Measurements from ENCODE around the gene MAPT.
"Not testable (repeated sequence)": the region's sequence is repeated elsewhere in the genome, so short reads cannot be mapped to it uniquely, and the experiment has no call there.

The MAPT gene

DNA sequence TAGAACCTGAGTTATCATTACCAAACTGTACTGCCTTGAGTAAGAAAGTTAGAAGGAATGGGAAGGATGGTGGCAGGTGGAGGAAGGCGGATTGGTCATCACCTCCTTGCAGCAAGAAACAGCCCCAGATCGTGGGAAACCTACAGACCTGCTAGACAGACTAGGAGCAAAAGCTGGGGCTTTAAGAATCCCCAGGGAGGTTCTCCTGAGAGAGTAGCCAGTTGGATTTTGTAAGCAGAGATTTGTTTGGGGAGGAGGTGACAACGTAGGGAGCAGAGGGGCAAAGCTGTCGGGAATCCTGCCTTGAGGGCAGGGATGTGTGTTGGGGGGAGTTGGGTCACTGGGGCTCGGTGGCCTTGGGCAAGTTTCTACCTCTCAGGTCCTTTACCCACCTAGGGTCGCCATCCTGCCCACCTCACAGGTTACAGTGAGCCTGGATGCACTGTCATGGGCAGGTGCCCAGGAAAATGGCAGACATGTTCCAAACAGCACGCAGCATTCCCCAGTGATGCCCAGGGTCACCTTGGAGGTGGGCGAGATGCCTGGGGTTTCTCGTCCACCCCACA, 55.5 kb downstream of the MAPT start:
- Mint-ChIP-seq H3K27me3 (ENCODE audit: low read depth) (peaks cover 25% of the 10 kb centered on the region), H3K4me1 (ENCODE audit: low read depth) (peaks cover 2% of the 10 kb centered on the region), H3K27ac (no peak overlapping the region), H3K9me3 (no peaks in the 10 kb centered on the region), H3K4me3 (no peak overlapping the region), H3K36me3 (ENCODE audit: low read depth) (no peaks in the 10 kb centered on the region)
- no peak for DNase-seq (ENCODE audit: low spot score)

DNA sequence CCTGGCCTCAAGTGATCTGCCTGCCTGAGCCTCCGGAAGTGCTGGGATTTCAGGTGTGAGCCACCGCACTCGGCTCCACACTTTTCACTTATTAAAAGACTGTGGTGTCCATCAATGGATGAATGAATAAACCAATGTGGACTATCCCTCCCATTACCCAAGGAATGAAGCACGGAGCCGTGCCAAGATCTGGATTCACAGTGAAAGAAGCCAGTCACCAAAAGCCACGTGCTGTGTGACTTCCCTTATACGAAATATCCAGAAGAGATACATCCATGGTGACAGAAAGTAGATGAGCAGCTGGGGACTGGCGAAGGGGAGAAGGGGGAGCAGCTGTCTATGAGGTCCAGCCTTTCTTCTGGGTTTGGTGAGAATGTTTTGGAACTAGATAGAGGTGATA, 56.5 kb downstream of the MAPT start:
- Mint-ChIP-seq H3K4me3 (no peak overlapping the region), H3K9me3 (no peaks in the 10 kb centered on the region), H3K27ac (no peak overlapping the region), H3K36me3 (ENCODE audit: low read depth) (no peaks in the 10 kb centered on the region), H3K4me1 (ENCODE audit: low read depth) (peaks cover 2% of the 10 kb centered on the region), H3K27me3 (ENCODE audit: low read depth) (peaks cover 25% of the 10 kb centered on the region)
- no peak for DNase-seq (ENCODE audit: low spot score)

DNA sequence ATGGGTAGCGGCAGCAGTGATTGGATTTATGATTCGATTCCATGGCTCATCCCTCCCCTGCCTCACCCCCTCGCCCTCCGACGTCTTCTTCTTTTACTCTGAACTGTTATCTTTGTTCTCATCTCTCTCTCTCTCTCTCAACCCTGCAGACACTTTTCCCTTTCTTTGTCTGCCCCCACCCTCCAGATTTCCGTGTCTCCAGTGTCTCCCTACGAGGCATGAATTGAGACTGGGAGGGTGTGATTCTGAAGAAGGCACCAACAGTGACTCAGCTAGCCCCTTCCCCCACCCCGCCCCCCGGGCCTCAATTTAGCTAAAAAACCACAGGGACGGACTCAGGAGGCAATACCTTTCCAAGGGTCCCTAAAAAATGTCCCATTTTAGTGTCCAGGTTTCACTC, 57.0 kb downstream of the MAPT start:
- Mint-ChIP-seq H3K4me1 (ENCODE audit: low read depth) (peaks cover 2% of the 10 kb centered on the region), H3K36me3 (ENCODE audit: low read depth) (no peaks in the 10 kb centered on the region), H3K27me3 (ENCODE audit: low read depth) (peaks cover 25% of the 10 kb centered on the region), H3K9me3 (no peaks in the 10 kb centered on the region), H3K4me3 (no peak overlapping the region), H3K27ac (no peak overlapping the region)
- no peak for DNase-seq (ENCODE audit: low spot score)

DNA sequence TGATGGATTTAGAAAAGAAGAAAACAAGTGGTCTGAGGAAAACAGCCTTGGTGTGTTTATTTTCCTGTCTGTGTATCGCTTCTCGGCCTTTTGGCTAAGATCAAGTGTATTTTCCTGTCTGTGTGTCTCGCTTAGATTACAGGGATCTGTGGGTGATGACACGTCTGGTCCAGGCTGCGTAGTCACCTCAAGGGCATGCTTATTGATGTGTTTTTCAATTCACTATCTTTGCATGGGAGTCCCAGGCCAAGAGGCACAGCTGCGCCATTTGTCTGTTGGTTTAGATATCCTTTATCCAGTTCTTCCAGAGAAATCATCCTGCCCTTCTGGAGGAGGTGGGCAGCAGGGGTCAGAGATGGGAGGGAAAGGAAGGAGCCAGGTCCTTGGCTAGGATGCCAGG, 57.6 kb downstream of the MAPT start:
- Mint-ChIP-seq H3K27me3 (ENCODE audit: low read depth) (peaks cover 25% of the 10 kb centered on the region), H3K27ac (no peak overlapping the region), H3K9me3 (no peaks in the 10 kb centered on the region), H3K4me1 (ENCODE audit: low read depth) (peaks cover 2% of the 10 kb centered on the region), H3K4me3 (no peak overlapping the region), H3K36me3 (ENCODE audit: low read depth) (no peaks in the 10 kb centered on the region)
- DNase-seq (ENCODE audit: low spot score) = no peak

DNA sequence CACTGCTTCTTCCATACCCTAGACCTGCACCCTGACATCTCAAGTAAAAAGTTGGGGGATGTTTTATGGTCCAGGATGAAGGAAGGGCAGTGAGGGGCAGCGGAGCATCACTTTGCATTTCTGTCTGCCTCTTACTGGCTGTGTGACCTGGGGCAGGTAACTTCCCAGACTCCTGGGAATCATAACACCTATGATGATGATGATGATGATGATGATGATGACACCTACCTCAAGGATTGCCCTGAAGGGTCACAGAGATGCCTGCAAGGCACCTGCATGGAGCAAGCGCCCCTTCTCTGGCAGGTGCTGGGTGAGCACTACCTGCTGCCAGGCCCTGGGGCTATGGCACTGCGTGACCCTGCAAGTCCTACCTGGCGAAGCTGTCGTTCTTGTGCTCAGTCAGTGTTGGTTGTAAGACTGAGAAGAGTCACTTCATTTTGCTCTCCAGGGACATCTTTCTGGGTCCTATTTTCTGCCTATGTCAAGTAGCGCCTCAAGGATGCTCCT, 58.5 kb downstream of the MAPT start:
- DNase-seq (ENCODE audit: low spot score) = no peak
- Mint-ChIP-seq H3K4me3 (no peak overlapping the region), H3K9me3 (no peaks in the 10 kb centered on the region), H3K4me1 (ENCODE audit: low read depth) (peaks cover 2% of the 10 kb centered on the region), H3K27me3 (ENCODE audit: low read depth) (peaks cover 25% of the 10 kb centered on the region), H3K36me3 (ENCODE audit: low read depth) (no peaks in the 10 kb centered on the region), H3K27ac (no peak overlapping the region)

DNA sequence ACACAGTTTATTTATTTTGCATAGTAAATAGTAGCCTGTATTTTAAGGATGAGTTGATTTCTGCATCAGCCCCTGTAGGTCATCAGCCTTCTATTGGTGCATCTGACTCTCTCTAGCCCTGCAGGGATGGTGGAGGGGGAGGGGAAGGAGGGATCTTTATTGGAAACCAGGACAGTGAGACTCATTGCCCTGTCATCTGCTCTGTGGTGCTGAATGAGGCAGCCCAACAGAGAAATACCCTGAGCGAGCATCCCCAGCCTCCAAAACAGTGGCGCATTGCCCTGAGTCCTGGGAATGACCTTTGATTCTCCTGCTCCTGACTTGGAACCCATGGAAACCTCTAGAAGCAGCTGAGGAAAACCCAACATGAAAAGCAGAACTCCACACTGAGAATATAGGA, 59.2 kb downstream of the MAPT start:
- no peak overlapping the region for H3K27ac Mint-ChIP-seq
- no peak for DNase-seq (ENCODE audit: low spot score)
- H3K36me3 Mint-ChIP-seq (ENCODE audit: low read depth) = no peaks in the 10 kb centered on the region
- H3K9me3 Mint-ChIP-seq = no peaks in the 10 kb centered on the region
- H3K4me1 Mint-ChIP-seq (ENCODE audit: low read depth) = peaks cover 2% of the 10 kb centered on the region
- H3K27me3 Mint-ChIP-seq (ENCODE audit: low read depth) = peaks cover 27% of the 10 kb centered on the region
- H3K4me3 Mint-ChIP-seq = no peak overlapping the region

DNA sequence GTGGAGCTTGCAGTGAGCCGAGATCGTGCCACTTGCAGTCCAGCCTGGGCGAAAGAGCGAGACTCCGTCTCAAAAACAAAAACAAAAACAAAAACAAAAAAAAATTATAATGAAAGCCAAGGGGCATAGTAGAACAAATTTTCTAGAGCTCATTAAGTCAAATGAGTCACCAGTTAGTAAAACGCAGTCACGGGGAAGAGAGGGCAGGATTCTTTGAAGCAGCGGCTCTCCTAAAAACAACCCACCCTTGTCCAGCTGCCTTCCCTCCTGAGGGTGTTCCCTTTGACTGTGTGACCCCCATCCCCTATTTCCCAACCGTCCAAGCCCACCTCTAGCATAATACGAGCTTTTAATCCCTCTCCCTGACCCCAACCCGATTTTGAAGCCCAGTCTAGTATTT, 60.6 kb downstream of the MAPT start:
- H3K27ac Mint-ChIP-seq = no peak overlapping the region
- no peak overlapping the region for H3K4me3 Mint-ChIP-seq
- no peaks in the 10 kb centered on the region for H3K4me1 Mint-ChIP-seq (ENCODE audit: low read depth)
- no peaks in the 10 kb centered on the region for H3K36me3 Mint-ChIP-seq (ENCODE audit: low read depth)
- no peak for DNase-seq (ENCODE audit: low spot score)
- H3K27me3 Mint-ChIP-seq (ENCODE audit: low read depth) = peaks cover 21% of the 10 kb centered on the region
- no peaks in the 10 kb centered on the region for H3K9me3 Mint-ChIP-seq

DNA sequence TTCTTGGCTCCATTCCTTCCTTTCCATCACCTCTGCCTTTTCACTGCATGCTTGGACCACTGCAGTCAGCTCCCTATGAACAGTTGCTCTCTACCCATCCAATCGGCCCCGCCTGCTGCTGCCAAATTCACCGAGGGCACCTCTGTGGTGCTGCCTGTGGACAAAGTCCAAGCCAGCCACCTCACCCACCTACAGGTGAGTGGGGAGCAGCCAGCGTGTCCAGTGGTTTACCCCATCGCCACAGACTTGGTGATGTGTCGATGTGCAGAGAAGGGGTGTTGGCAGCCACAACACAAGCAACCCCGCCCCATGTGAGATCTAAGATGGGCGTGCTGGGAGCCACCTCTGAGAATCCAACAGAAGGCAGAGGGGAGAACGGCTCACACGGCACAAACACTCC, 61.0 kb downstream of the MAPT start:
- no peaks in the 10 kb centered on the region for H3K36me3 Mint-ChIP-seq (ENCODE audit: low read depth)
- H3K4me3 Mint-ChIP-seq = no peak overlapping the region
- no peaks in the 10 kb centered on the region for H3K4me1 Mint-ChIP-seq (ENCODE audit: low read depth)
- no peaks in the 10 kb centered on the region for H3K9me3 Mint-ChIP-seq
- no peak for DNase-seq (ENCODE audit: low spot score)
- H3K27me3 Mint-ChIP-seq (ENCODE audit: low read depth) = peaks cover 18% of the 10 kb centered on the region
- H3K27ac Mint-ChIP-seq = no peak overlapping the region

DNA sequence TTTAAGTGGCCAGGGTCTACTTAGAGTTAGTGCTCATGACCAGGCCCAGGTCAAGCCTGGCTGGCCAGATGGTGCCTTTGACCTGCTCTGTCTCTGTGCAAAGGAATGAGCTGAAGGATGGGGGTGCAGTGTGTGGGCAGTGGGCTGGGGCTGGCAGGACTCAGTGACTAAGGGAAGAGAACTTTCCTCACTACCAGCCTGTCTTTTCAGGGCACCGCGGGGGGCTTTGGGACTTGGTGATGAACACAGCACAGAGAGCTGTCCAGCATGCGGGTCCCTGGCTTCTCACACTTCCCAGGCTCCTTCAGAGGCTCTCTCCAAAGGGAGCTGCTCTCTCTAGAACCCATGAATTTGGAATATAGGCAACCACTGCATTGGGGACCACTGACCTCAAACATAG, 61.7 kb downstream of the MAPT start:
- H3K9me3 Mint-ChIP-seq = no peaks in the 10 kb centered on the region
- H3K27ac Mint-ChIP-seq = no peak overlapping the region
- DNase-seq (ENCODE audit: low spot score) = no peak
- peaks cover 12% of the 10 kb centered on the region for H3K27me3 Mint-ChIP-seq (ENCODE audit: low read depth)
- no peaks in the 10 kb centered on the region for H3K36me3 Mint-ChIP-seq (ENCODE audit: low read depth)
- no peak overlapping the region for H3K4me3 Mint-ChIP-seq
- no peaks in the 10 kb centered on the region for H3K4me1 Mint-ChIP-seq (ENCODE audit: low read depth)

DNA sequence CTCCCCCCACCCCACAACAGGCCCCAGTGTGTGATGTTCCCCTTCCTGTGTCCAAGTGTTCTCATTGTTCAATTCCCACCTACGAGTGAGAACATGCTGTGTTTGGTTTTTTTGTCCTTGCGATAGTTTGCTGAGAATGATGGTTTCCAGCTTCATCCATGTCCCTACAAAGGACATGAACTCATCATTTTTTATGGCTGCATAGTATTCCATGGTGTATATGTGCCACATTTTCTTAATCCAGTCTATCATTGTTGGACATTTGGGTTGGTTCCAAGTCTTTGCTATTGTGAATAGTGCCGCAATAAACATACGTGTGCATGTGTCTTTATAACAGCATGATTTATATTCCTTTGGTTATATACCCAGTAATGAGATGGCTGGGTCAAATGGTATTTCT, 62.4 kb downstream of the MAPT start:
- not testable (repeated sequence) for H3K27me3 Mint-ChIP-seq (ENCODE audit: low read depth); H3K27ac Mint-ChIP-seq; H3K4me1 Mint-ChIP-seq (ENCODE audit: low read depth); H3K9me3 Mint-ChIP-seq; H3K4me3 Mint-ChIP-seq; DNase-seq (ENCODE audit: low spot score); H3K36me3 Mint-ChIP-seq (ENCODE audit: low read depth)

DNA sequence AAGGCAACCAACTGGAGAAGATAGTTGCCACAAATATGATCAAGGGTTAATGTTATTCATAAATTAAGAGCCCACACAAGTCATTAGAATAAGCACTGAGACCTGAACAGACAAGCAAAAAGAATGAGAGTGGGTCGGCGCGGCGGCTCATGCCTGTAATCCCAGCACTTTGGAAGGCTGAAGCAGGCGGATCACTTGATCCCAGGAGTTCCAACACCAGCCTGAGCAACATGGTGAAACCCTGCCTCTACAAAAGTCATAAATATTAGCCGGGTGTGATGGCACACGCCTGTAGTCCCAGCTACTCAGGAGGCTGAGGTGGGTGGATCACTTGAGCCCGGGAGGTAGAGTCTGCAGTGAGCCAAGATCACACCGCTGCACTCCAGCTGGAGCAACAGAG, 64.0 kb downstream of the MAPT start:
- Mint-ChIP-seq H3K27ac (no peak overlapping the region), H3K4me1 (ENCODE audit: low read depth) (no peaks in the 10 kb centered on the region), H3K36me3 (ENCODE audit: low read depth) (no peaks in the 10 kb centered on the region), H3K4me3 (no peak overlapping the region), H3K9me3 (no peaks in the 10 kb centered on the region), H3K27me3 (ENCODE audit: low read depth) (peaks cover 6% of the 10 kb centered on the region)
- no peak for DNase-seq (ENCODE audit: low spot score)

DNA sequence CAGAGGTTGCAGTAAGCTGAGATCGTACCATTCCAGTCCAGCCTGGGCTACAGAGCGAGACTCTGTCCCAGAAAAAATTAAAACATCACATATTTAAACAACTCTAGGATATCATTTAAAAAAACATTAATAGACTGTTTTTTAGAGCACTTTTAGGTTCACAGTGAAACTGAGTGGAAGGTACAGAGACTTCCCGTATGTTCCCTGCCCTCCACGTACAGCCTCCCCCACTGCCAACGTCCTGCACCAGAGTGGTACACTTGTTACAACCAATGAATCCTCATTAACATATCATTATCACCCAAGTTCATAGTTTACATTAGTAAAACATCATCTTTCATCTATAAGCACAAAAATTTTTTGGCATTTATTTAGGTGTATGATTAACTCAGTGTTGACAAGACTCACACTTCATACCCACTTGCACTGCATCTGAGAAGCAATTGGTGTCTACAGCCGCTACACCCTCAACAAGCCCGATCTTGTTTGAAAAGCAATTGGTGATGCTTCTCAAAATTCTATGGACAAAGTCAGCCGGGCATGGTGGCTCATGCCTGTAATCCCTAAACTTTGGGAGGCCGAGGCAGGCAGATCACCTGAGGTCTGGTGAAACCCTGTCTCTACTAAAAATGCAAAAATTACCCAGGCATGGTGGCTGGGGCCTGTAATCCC, 64.8 kb downstream of the MAPT start:
- Mint-ChIP-seq H3K27me3 (ENCODE audit: low read depth) (peaks cover 4% of the 10 kb centered on the region), H3K36me3 (ENCODE audit: low read depth) (no peaks in the 10 kb centered on the region), H3K27ac (no peak overlapping the region), H3K4me3 (no peak overlapping the region), H3K9me3 (no peaks in the 10 kb centered on the region), H3K4me1 (ENCODE audit: low read depth) (no peaks in the 10 kb centered on the region)
- no peak for DNase-seq (ENCODE audit: low spot score)

DNA sequence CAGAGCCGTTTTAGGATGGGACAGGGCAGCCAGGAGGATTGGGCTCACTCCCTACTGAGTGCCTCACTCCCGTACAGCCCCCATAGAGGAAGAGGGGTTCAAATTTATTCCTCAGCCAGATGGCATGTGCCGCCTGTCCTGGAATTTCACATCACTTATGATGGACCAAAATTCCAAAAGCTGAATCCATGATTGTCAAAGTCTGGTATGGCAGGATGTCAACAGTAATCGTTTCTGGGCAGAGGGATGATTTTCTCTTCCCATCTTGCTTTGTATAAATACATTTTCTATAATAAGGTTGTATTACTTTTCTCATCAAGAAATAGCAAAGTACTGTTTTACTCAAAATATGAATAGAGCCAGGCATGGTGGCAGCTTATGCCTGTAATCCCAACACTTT, 66.0 kb downstream of the MAPT start:
- no peaks in the 10 kb centered on the region for H3K9me3 Mint-ChIP-seq
- no peak overlapping the region for H3K27ac Mint-ChIP-seq
- no peak overlapping the region for H3K4me3 Mint-ChIP-seq
- peaks cover 4% of the 10 kb centered on the region for H3K27me3 Mint-ChIP-seq (ENCODE audit: low read depth)
- H3K36me3 Mint-ChIP-seq (ENCODE audit: low read depth) = no peaks in the 10 kb centered on the region
- H3K4me1 Mint-ChIP-seq (ENCODE audit: low read depth) = no peaks in the 10 kb centered on the region
- DNase-seq (ENCODE audit: low spot score) = no peak

DNA sequence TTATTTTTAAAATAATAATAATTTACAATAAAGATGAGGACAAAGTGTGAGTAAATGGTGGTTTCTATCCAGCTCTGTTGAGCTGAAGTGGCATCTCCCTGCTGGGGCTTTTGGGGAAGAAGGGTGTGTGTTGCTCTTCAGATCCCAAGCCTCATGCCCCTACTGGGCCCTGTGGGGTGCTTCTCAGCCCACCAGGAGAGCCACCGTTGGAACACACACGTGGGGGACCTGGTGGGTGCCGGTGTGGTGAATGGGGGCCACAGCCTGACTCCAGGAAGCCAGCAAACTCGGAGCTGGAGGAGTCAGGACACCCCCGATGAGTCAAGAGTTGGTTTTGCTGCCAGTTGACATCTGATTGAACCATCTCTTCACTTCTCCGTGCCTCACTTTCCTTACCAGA, 66.9 kb downstream of the MAPT start:
- Mint-ChIP-seq H3K36me3 (ENCODE audit: low read depth) (no peaks in the 10 kb centered on the region), H3K4me1 (ENCODE audit: low read depth) (no peaks in the 10 kb centered on the region), H3K9me3 (no peaks in the 10 kb centered on the region), H3K27ac (no peak overlapping the region), H3K27me3 (ENCODE audit: low read depth) (peaks cover 11% of the 10 kb centered on the region), H3K4me3 (no peak overlapping the region)
- no peak for DNase-seq (ENCODE audit: low spot score)

All from T-helper 2 cell treated with Interferon-gamma antibody and Interleukin-4, amounts not matched to agents 5 μg/mL and 100 μg/mL, for 36 hours (primary cell).